Measurements from ENCODE around the gene ABHD8.

The ABHD8 gene

DNA sequence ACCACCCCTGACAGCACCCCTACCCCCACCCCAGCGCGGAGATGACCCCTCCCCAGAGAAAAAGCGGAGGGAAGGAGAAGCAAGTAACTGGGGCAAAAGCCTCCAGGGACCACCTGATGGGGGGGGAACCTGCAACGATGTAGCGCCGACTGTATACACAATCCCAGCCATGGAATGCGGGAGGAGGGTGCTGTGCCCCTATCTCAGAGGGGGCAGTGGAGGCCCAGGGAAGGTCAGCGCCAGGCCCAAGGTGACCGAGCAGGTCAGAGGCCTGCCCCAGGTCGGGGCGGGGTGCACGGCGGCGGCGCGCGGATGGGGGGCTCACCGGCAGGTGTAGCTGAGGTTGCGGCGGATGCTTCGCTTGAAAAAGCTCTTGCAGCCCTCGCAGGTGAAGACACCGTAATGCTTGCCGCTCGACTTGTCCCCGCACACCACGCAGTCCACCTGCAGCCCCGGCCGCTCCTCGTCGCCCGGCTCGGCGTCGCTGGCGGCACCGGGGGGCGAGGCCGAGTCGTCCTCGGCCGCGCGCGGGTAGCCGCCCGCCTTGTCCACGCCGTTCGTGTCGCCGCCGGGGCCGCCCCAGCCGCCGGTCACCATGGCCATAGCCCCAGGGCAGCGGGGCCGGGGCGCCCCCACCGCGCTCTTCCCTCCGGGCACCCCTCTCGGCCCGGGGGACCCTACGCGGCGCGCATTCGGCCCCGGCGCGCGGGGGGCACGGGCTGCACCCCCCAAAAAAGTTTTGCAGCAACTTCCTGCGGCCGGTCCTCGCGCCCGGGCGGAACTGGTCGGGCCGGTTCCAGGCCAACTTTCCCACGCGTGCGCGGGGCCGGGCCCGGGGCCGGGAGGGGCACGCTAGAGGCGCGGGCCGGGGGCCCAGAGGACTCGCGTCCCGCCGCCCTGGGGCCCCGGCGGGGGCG is 58.3 kb downstream of the ABHD8 start:
- TF ChIP-seq, protein P1, sequence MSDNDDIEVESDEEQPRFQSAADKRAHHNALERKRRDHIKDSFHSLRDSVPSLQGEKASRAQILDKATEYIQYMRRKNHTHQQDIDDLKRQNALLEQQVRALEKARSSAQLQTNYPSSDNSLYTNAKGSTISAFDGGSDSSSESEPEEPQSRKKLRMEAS (IDR thresholded peaks at IDR 0.05; ENCODE audit: low read depth, low read length) = no peak
- TF ChIP-seq, protein P2, sequence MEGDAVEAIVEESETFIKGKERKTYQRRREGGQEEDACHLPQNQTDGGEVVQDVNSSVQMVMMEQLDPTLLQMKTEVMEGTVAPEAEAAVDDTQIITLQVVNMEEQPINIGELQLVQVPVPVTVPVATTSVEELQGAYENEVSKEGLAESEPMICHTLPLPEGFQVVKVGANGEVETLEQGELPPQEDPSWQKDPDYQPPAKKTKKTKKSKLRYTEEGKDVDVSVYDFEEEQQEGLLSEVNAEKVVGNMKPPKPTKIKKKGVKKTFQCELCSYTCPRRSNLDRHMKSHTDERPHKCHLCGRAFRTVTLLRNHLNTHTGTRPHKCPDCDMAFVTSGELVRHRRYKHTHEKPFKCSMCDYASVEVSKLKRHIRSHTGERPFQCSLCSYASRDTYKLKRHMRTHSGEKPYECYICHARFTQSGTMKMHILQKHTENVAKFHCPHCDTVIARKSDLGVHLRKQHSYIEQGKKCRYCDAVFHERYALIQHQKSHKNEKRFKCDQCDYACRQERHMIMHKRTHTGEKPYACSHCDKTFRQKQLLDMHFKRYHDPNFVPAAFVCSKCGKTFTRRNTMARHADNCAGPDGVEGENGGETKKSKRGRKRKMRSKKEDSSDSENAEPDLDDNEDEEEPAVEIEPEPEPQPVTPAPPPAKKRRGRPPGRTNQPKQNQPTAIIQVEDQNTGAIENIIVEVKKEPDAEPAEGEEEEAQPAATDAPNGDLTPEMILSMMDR (IDR thresholded peaks at IDR 0.05; ENCODE audit: low read depth, low read length) = no peak
- TF ChIP-seq POLR2A (IDR thresholded peaks at IDR 0.05; ENCODE audit: extremely low read depth, insufficient read length) (no peak), MYC (IDR thresholded peaks at IDR 0.05; ENCODE audit: low read depth, low read length) (no peak)
- peak; percentile 31 for DNase-seq (ENCODE audit: low read depth)
- peak overlapping the region; percentile 28 for H3K4me3 ChIP-seq (ENCODE audit: low read depth, low read length)

DNA sequence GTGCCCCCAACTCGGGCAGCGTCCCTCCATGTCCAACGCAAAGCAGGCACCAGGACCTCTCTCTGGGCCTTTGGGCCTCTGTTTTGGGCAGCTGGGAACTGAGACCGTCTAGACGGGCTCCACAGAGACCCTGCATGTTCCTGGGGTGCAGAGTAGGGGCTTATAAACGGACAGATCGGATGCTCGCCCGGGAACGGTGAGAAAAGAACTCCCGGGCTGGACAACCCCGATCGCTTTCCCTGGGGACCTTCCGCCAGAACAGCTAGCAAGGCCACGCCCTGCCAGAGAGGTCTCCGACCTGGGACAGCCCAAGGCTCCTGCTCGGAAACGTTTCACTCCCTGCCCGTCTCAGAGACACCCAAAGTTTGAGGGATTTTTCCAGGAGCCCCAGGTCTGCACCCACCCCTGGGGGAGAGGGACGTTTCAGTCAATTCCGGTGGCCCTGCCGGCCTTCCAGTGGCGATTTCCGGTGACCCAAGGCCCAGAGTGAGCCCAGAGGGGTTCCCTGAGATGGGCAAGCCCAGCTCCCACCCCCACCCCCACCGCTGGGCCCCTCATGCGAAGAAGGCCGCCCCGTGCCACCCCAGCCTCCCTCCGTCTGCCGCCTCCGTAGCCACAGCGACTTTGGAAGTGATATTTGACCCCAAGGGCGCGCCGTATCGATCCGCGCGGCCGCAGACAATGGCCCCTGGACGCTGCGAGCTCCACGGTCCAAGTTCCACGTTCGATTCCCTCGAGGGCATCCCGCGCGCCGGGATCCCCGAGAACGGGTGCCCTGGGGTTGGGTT is 59.2 kb downstream of the ABHD8 start:
- H3K4me3 ChIP-seq (ENCODE audit: low read depth, low read length) = no peak overlapping the region
- DNase-seq (ENCODE audit: low read depth) = no peak
- TF ChIP-seq MYC (IDR thresholded peaks at IDR 0.05; ENCODE audit: low read depth, low read length) = no peak
- TF ChIP-seq, protein P1 (IDR thresholded peaks at IDR 0.05; ENCODE audit: low read depth, low read length) = no peak

DNA sequence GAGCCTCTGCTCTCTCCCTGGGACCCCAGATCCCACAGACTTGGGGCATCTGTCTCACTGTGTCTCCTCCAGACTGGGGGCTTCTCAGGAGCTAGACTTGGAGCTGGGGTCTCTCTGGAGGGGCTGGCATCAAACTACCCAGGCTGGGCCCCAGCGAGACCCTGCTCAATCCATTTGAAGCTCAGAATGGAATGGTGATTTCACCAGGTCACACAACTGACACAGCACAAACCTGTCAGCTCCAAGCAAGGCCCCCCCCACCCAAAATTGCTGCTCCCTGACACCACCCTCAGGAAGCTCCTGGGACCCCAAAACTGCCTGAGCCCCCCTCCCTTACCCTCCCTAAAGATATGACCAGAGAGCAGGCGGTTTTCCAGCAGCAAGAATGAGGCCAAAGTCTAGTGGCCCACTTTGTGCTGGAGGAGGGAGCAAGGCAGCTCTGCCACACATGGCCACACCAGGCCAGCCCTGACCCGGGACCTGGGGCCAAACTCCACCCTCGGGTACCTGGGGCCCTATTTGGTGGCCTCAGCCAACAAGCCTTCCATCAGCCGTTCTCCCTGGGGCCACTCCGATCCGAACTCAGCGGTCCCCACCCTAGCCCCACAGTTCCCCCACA is 59.9 kb downstream of the ABHD8 start:
- DNase-seq (ENCODE audit: low read depth) = no peak
- TF ChIP-seq, protein P1 (IDR thresholded peaks at IDR 0.05; ENCODE audit: low read depth, low read length) = no peak
- TF ChIP-seq POLR2A (IDR thresholded peaks at IDR 0.05; ENCODE audit: extremely low read depth, insufficient read length) (no peak), MYC (IDR thresholded peaks at IDR 0.05; ENCODE audit: low read depth, low read length) (no peak)
- TF ChIP-seq, protein P2 (IDR thresholded peaks at IDR 0.05; ENCODE audit: low read depth, low read length) = no peak
- H3K4me3 ChIP-seq (ENCODE audit: low read depth, low read length) = no peak overlapping the region

DNA sequence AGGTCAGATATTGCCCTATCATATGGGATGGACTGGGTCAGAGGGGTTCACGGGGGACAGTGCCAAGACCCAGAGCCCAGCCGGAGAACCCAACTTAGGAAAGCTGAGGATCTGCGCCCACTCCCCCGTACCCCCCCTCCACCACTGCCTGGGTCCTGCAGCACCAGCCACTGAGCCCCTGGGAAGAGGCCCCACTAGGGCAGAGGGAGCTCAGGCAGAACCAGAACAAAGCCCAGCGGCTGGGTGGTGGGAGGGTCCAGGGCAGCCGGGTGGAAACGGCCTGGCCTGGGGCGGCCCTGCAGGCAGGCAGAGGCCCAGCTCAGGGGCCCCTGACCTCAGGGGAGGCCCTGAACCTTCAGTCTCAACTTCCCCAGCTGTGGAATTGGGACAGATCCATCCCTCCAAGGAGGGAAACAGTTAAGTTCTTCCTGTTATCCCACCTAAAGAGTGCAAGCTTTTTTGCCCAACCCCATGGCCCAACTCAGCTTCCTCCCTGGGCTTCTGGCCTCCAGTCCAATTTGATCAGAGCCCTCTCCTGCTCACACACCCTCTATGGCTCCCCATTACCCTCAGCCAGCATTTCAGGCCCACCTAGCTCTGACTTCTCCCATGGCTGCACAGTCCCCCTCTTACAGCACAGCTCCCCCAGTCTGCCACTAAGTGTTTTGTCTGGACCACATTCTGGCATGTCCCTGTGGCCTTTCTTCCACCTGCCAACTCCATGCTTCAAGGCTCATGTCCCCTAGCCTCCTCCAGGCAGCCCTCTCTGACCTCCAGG is 60.6 kb downstream of the ABHD8 start:
- DNase-seq (ENCODE audit: low read depth) = no peak
- no peak for TF ChIP-seq MYC (IDR thresholded peaks at IDR 0.05; ENCODE audit: low read depth, low read length)
- no peak for TF ChIP-seq POLR2A (IDR thresholded peaks at IDR 0.05; ENCODE audit: extremely low read depth, insufficient read length)
- TF ChIP-seq, protein P2 (IDR thresholded peaks at IDR 0.05; ENCODE audit: low read depth, low read length) = no peak
- TF ChIP-seq, protein P1 (IDR thresholded peaks at IDR 0.05; ENCODE audit: low read depth, low read length) = no peak
- no peak overlapping the region for H3K4me3 ChIP-seq (ENCODE audit: low read depth, low read length)

Data from NB4 (cell line).